Adipose tissue (tissue), 3 donors: Measurements from ENCODE around the gene ELFN2. TPM values are rescaled to one million over a fixed set of nuclear protein-coding genes. Genes with fewer than 3 reads are reported as not detected.
"Not testable (repeated sequence)": the region's sequence is repeated elsewhere in the genome, so short reads cannot be mapped to it uniquely, and the experiment has no call there.

ENCODE experiments used
- H3K27ac ChIP-seq: one replicate; pipeline ENCODE4 v1.5.1; 2013; ENCODE audit warnings: low read depth, low read length
- WGBS, 3 donors: extraction: QIAGEN DNeasy Blood & Tissue Kit; methylation state at CpG; one replicate each; pipeline ENCODE4 v1.1.7; 2013; 5-methylcytosine and 5-hydroxymethylcytosine counted together
- polyA plus RNA-seq, 3 donors: library from polyadenylated mRNA; stranded (reverse); fragments of 200-250 nt; gene quantifications; one replicate each; pipeline ENCODE4 v1.2.3, GENCODE V29; 2013
- donor health status: healthy with polysubstance abuse.
- donor health status: Bipolar disorder and iron deficiency.
- donor health status: healthy.

The ELFN2 gene
- polyA plus RNA-seq, 3 donors = 0.03 to 0.29 (median 0.11) TPM

GRCh38 chr22:37401401-37402183 lies 25.7 kb downstream of the ELFN2 start:
- H3K27ac ChIP-seq = no peak overlapping the region
- WGBS, 3 donors = 50 to 70% (median 65%) methylated on average over 14 of the region's 14 CpGs

- H3K27ac ChIP-seq = no peak overlapping the region
- 61 to 75% (median 68%) methylated on average over 11 of the region's 11 CpGs for WGBS, 3 donors
Observed at GRCh38 chr22:37400719-37401118, 26.6 kb downstream of the ELFN2 start.

- WGBS, 3 donors = 81 to 89% (median 81%) methylated on average over 14 to 16 of the region's 19 CpGs
- not testable (repeated sequence) for H3K27ac ChIP-seq
Observed at GRCh38 chr22:37399457-37399856, 27.8 kb downstream of the ELFN2 start.

- H3K27ac ChIP-seq = no peak overlapping the region
- WGBS, 3 donors = 56 to 68% (median 60%) methylated on average over 10 of the region's 10 CpGs
Observed at GRCh38 chr22:37397226-37397625, 30.1 kb downstream of the ELFN2 start.

- no peak overlapping the region for H3K27ac ChIP-seq
- WGBS, 3 donors = 60 to 76% (median 68%) methylated on average over 11 of the region's 11 CpGs
Observed at GRCh38 chr22:37396488-37397084, 30.7 kb downstream of the ELFN2 start.

GRCh38 chr22:37394341-37394740 lies 32.9 kb downstream of the ELFN2 start:
- WGBS, 3 donors = 72 to 80% (median 74%) methylated on average over 19 to 20 of the region's 20 CpGs
- no peak overlapping the region for H3K27ac ChIP-seq

GRCh38 chr22:37393746-37394145 lies 33.5 kb downstream of the ELFN2 start:
- no peak overlapping the region for H3K27ac ChIP-seq
- 87 to 93% (median 92%) methylated on average over 12 of the region's 12 CpGs for WGBS, 3 donors

GRCh38 chr22:37392721-37393328 lies 34.5 kb downstream of the ELFN2 start:
- WGBS, 3 donors = 81 to 93% (median 88%) methylated on average over 10 of the region's 10 CpGs
- no peak overlapping the region for H3K27ac ChIP-seq

GRCh38 chr22:37391702-37392101 lies 35.6 kb downstream of the ELFN2 start:
- H3K27ac ChIP-seq = no peak overlapping the region
- 78 to 80% (median 80%) methylated on average over 6 to 7 of the region's 7 CpGs for WGBS, 3 donors

GRCh38 chr22:37390075-37390474 lies 37.2 kb downstream of the ELFN2 start:
- 84 to 92% (median 92%) methylated on average over 6 of the region's 6 CpGs for WGBS, 3 donors
- no peak overlapping the region for H3K27ac ChIP-seq

GRCh38 chr22:37388538-37388937 lies 38.7 kb downstream of the ELFN2 start:
- WGBS, 3 donors = 85 to 95% (median 90%) methylated on average over 4 of the region's 4 CpGs
- H3K27ac ChIP-seq = no peak overlapping the region

GRCh38 chr22:37387793-37388192 lies 39.5 kb downstream of the ELFN2 start:
- no peak overlapping the region for H3K27ac ChIP-seq
- 37 to 50% (median 49%) methylated on average over 10 of the region's 10 CpGs for WGBS, 3 donors

GRCh38 chr22:37386441-37386840 lies 40.8 kb downstream of the ELFN2 start:
- no peak overlapping the region for H3K27ac ChIP-seq
- WGBS, 3 donors = 58 to 72% (median 68%) methylated on average over 19 of the region's 19 CpGs

- H3K27ac ChIP-seq = no peak overlapping the region
- whole genome bisulfite sequencing, 3 donors = 78 to 82% (median 79%) methylated on average over 12 of the region's 12 CpGs
Observed at GRCh38 chr22:37384691-37385090, 42.6 kb downstream of the ELFN2 start.

- 73 to 85% (median 83%) methylated on average over 9 of the region's 9 CpGs for WGBS, 3 donors
- H3K27ac ChIP-seq = no peak overlapping the region
Observed at GRCh38 chr22:37383341-37383740, 43.9 kb downstream of the ELFN2 start.

GRCh38 chr22:37381489-37381888 lies 45.8 kb downstream of the ELFN2 start:
- H3K27ac ChIP-seq = no peak overlapping the region
- 50 to 64% (median 60%) methylated on average over 9 of the region's 9 CpGs for WGBS, 3 donors

- no peak overlapping the region for H3K27ac ChIP-seq
- WGBS, 3 donors = 52 to 66% (median 54%) methylated on average over 10 of the region's 10 CpGs
Observed at GRCh38 chr22:37379722-37380121, 47.6 kb downstream of the ELFN2 start.

GRCh38 chr22:37379085-37379484 lies 48.2 kb downstream of the ELFN2 start:
- 17 to 40% (median 39%) methylated on average over 11 to 13 of the region's 13 CpGs for WGBS, 3 donors
- no peak overlapping the region for H3K27ac ChIP-seq

- 20 to 40% (median 32%) methylated on average over 14 of the region's 14 CpGs for WGBS, 3 donors
Observed at GRCh38 chr22:37378642-37379058, 48.6 kb downstream of the ELFN2 start.

More at GRCh38 chr22:37378642-37379058, 48.6 kb downstream of the ELFN2 start:
- no peak overlapping the region for H3K27ac ChIP-seq
